NCI-H146 treated with DMSO at 0.1 percent for 48 hours (cell line): ENCODE measurements around the gene CACNB3.

Experiments used
- DNase-seq: peaks from one replicate; lab custom pipeline; 2025; ENCODE audit not compliant: unreplicated experiment; lab: John Stamatoyannopoulos, UW

CACNB3 gene

GRCh38 chr12:48788524-48788853, 29.8 kb upstream of the CACNB3 start:
- DNase-seq = no peak

- DNase-seq = peak; percentile 37
Measured at GRCh38 chr12:48788854-48789775, 29.2 kb upstream of the CACNB3 start, which contains the start of gene ADCY6. Gene ADCY6, minus strand, starts transcription at chr12:48789089. Its CDS starts 5,655 bp downstream, at chr12:48783434.

- no peak for DNase-seq
Measured at GRCh38 chr12:48789858-48790326, 28.4 kb upstream of the CACNB3 start.

GRCh38 chr12:48793696-48794095, 24.6 kb upstream of the CACNB3 start:
- no peak for DNase-seq

GRCh38 chr12:48794870-48795269, 23.4 kb upstream of the CACNB3 start:
- DNase-seq = no peak

GRCh38 chr12:48795550-48796455, 22.5 kb upstream of the CACNB3 start:
- peak; percentile 70 for DNase-seq

- DNase-seq = no peak
Measured at GRCh38 chr12:48796976-48797375, 21.3 kb upstream of the CACNB3 start.

- no peak for DNase-seq
Measured at GRCh38 chr12:48800457-48800856, 17.8 kb upstream of the CACNB3 start.

- DNase-seq = no peak
Measured at GRCh38 chr12:48800971-48801370, 17.3 kb upstream of the CACNB3 start.

- DNase-seq = no peak
Measured at GRCh38 chr12:48803675-48804074, 14.6 kb upstream of the CACNB3 start.

- DNase-seq = no peak
Measured at GRCh38 chr12:48807981-48808380, 10.3 kb upstream of the CACNB3 start.

GRCh38 chr12:48810903-48811431, 7.3 kb upstream of the CACNB3 start:
- DNase-seq = no peak

GRCh38 chr12:48811437-48812090, 6.7 kb upstream of the CACNB3 start:
- DNase-seq = no peak

GRCh38 chr12:48812389-48812788, 5.9 kb upstream of the CACNB3 start:
- DNase-seq = no peak

GRCh38 chr12:48813465-48814261, 4.6 kb upstream of the CACNB3 start:
- DNase-seq = no peak

- DNase-seq = peak; percentile 57
Measured at GRCh38 chr12:48814262-48815125, 3.8 kb upstream of the CACNB3 start.

- peak; percentile 81 for DNase-seq
Measured at GRCh38 chr12:48815126-48816110, 2.9 kb upstream of the CACNB3 start.
